K562 (cell line): ENCODE results near the gene STAU1. TPM values are rescaled to one million over a fixed set of nuclear protein-coding genes. Genes with fewer than 3 reads are reported as not detected.

Source experiments
- ARID1B ChIP-seq: fragments of 450-650 bp; IDR thresholded peaks from 2 replicates; pipeline ENCODE4 v1.6.1; 2016; ENCODE audit warnings: antibody characterized with exemption, mild to moderate bottlenecking, inconsistent platforms
- CEBPG ChIP-seq, 3 experiments: fragments of 200-800 bp in 1 of 3; sonication (Bioruptor generic) in 1 of 3; sonication (generic) in 1 of 3; formaldehyde crosslinking in 1 of 3; IDR thresholded peaks in 2 of 3; conservative IDR thresholded peaks in 1 of 3; 2 replicates each; pipeline versions ENCODE4 v1.6.1 to v1.8.0; 2016 to 2022; ENCODE audit warnings: missing compliant biosample characterization in 2 of 3, missing genetic modification characterization in 2 of 3, mild to moderate bottlenecking in 1 of 3, missing genetic modification reagents in 1 of 3
- DPF2 ChIP-seq: fragments of 450-650 bp; IDR thresholded peaks from 2 replicates; pipeline ENCODE4 v1.6.1; 2016
- ESRRA ChIP-seq: fragments of 450-650 bp; IDR thresholded peaks from 2 replicates; pipeline ENCODE4 v1.6.1; 2014; ENCODE audit warnings: low read depth, mild to moderate bottlenecking, moderate library complexity, borderline replicate concordance
- HDAC2 ChIP-seq: fragments of 450-650 bp; IDR thresholded peaks from 2 replicates; pipeline ENCODE4 v1.6.1; 2016; ENCODE audit warnings: mild to moderate bottlenecking
- HNRNPLL ChIP-seq: fragments of 200-400 bp; formaldehyde crosslinking; IDR thresholded peaks from 2 replicates; pipeline ENCODE4 v1.6.1; 2017; ENCODE audit warnings: low read length, low read depth, mild to moderate bottlenecking; ENCODE audit not compliant: poor library complexity, severe bottlenecking
- MYC ChIP-seq, 2 experiments: fragments of 250-450 bp in 1 of 2; sonication (Bioruptor Pico) in 1 of 2; IDR thresholded peaks; 2 replicates each; pipeline versions ENCODE4 v1.5.1 to v1.6.1; 2012 to 2021; ENCODE audit warnings: low read depth in 2 of 2, borderline replicate concordance in 1 of 2, improper control_type of control experiment in 1 of 2, low read length in 1 of 2, mild to moderate bottlenecking in 1 of 2, moderate library complexity in 1 of 2
- RUNX1 ChIP-seq: sonication (generic); IDR thresholded peaks from 2 replicates; pipeline ENCODE4 v1.6.1; 2016; ENCODE audit warnings: antibody characterized with exemption, low read depth
- SMAD2 ChIP-seq: fragments of 150-350 bp; IDR thresholded peaks from 2 replicates; pipeline ENCODE4 v1.6.1; 2014; ENCODE audit warnings: low read depth, mild to moderate bottlenecking, low read length
- SNRNP70 ChIP-seq: fragments of 200-400 bp; formaldehyde crosslinking; optimal IDR thresholded peaks from 2 replicates; pipeline ENCODE3; 2017; ENCODE audit warnings: low read depth, low read length
- SPI1 ChIP-seq: IDR thresholded peaks from 2 replicates; pipeline ENCODE4 v1.6.1; 2011; ENCODE audit warnings: low read depth, low read length, control low read depth, borderline replicate concordance
- SRSF9 ChIP-seq: fragments of 200-400 bp; formaldehyde crosslinking; IDR thresholded peaks from 2 replicates; pipeline ENCODE4 v1.6.1; 2017; ENCODE audit warnings: low read depth, low read length, borderline replicate concordance
- TAF7 ChIP-seq: fragments of 450-650 bp; IDR thresholded peaks from 2 replicates; pipeline ENCODE4 v1.6.1; 2016; ENCODE audit warnings: missing genetic modification characterization, missing compliant biosample characterization
- ZNF408 ChIP-seq: fragments of 250-450 bp; sonication (Bioruptor Pico); IDR thresholded peaks from 2 replicates; pipeline ENCODE4 v1.4.0; 2020; ENCODE audit warnings: low read depth, mild to moderate bottlenecking, moderate library complexity
- ZNF444 ChIP-seq: fragments of 250-450 bp; sonication (Bioruptor Pico); IDR thresholded peaks from 2 replicates; pipeline ENCODE4 v1.4.0; 2020; ENCODE audit warnings: mild to moderate bottlenecking, moderate library complexity
- ZNF780A ChIP-seq: fragments of 250-450 bp; sonication (Bioruptor Pico); IDR thresholded peaks from 2 replicates; pipeline ENCODE4 v1.5.0; 2021; ENCODE audit warnings: mild to moderate bottlenecking
- ZNF79 ChIP-seq: fragments of 250-450 bp; sonication (Bioruptor Pico); IDR thresholded peaks from 2 replicates; pipeline ENCODE4 v1.4.0; 2020; ENCODE audit warnings: low read depth, mild to moderate bottlenecking, moderate library complexity
- polyA plus RNA-seq, 8 experiments: library from polyadenylated mRNA; depleted of rRNA in 4 of 8; stranded (reverse) in 5 of 8; unstranded in 3 of 8; fragments of >200 nt; fragmentation: Nextera tagmentation in 2 of 8; fragmentation: Illumina TruSeq in 1 of 8; extraction: Ambion mirVana in 2 of 8; extraction: Trizol in 1 of 8; gene quantifications; 2 replicates each; pipeline versions ENCODE4 v1.2.1 to v1.2.3, GENCODE V29; 2011 to 2014; ENCODE audit warnings: inconsistent platforms in 1 of 8, missing spikeins in 1 of 8
- total RNA-seq, 7 experiments: library from RNA; depleted of rRNA in 6 of 7; stranded (reverse); fragments of >200 nt in 6 of 7; fragmentation: Illumina TruSeq in 2 of 7; extraction: Trizol in 2 of 7; gene quantifications; 2 replicates each; pipeline versions ENCODE4 v1.2.1 to v1.2.3, GENCODE V29; 2011 to 2021; ENCODE audit warnings: low replicate concordance in 1 of 7
- TF ChIP-seq, protein P1 (sequence below), 2 experiments: IDR thresholded peaks; 2 replicates each; pipeline ENCODE4 v1.6.1; 2011; ENCODE audit warnings: borderline replicate concordance in 1 of 2, control low read depth in 1 of 2, low read depth in 1 of 2, low read length in 1 of 2, mild to moderate bottlenecking in 1 of 2, mixed read lengths in 1 of 2, moderate library complexity in 1 of 2; ENCODE audit not compliant: insufficient read depth in 1 of 2, insufficient read length in 1 of 2, poor library complexity in 1 of 2, severe bottlenecking in 1 of 2; ENCODE audit errors: extremely low read depth in 1 of 2
- TF ChIP-seq, protein P2 (sequence below): fragments of 200-800 bp; sonication (Bioruptor generic); IDR thresholded peaks from 2 replicates; pipeline ENCODE4 v1.6.1; 2017; ENCODE audit warnings: missing genetic modification characterization, missing compliant biosample characterization
- TF ChIP-seq, protein P3 (sequence below): fragments of 250-450 bp; sonication (Bioruptor Pico); IDR thresholded peaks from 2 replicates; pipeline ENCODE4 v1.8.0; 2021; ENCODE audit warnings: mild to moderate bottlenecking, moderate library complexity
- TF ChIP-seq, protein P4 (sequence below): fragments of 450-650 bp; IDR thresholded peaks from 2 replicates; pipeline ENCODE4 v1.7.0; 2016; ENCODE audit warnings: borderline replicate concordance

Gene STAU1
- total and polyA plus RNA-seq, 9 of the 15 experiments (the other 6 are each of a cell fraction or from before 2014, with no cell fraction given), result 18.0 to 106 (median 50.6) TPM

DNA sequence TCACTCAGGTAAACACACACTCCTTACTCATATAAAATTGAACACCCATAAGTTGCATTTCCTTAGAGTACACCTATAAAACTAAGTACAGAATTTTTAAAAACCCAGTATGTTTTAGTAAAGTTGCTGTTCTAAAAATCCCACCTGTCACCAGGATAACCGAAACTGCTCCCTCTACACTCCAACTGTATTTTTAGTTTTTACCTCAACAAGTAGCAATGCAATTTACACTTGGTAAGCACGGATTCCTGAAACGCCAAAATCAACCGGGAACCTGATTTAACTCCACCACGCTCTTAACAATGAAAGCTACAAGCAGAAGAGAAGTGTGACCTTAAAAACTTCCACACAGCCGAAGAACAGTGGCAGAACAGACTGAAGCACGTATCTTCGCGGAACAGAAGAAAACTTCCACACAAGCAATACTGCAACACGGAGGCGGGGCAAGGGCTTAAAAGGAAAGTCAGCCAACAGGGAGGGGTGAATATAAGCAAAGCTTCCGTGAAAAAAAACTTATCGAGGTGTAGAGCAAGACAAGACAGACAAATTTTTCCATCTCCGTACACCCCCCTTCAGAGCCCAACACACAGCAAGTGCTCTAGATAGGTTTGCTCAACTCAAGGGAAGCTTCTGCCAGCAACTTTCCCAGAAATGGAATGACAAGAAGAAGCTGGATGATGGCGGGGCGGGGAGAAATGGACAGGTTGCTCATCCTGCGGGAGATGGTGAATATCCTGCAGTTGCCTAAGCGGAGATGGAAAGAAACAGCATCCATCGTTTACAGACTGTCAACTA lies 1.4 kb downstream of the STAU1 start (continued):
- no peak for TF ChIP-seq ZNF79 (CRISPR knock-in tag)
- TF ChIP-seq, protein P1, sequence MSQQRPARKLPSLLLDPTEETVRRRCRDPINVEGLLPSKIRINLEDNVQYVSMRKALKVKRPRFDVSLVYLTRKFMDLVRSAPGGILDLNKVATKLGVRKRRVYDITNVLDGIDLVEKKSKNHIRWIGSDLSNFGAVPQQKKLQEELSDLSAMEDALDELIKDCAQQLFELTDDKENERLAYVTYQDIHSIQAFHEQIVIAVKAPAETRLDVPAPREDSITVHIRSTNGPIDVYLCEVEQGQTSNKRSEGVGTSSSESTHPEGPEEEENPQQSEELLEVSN (IDR thresholded peaks at IDR 0.05; ENCODE audit: borderline replicate concordance in 1 of 2, extremely low read depth in 1 of 2, insufficient read depth in 1 of 2, insufficient read length in 1 of 2, low read depth in 1 of 2, low read length in 1 of 2, poor library complexity in 1 of 2, severe bottlenecking in 1 of 2), result no peak
- TF ChIP-seq SNRNP70, result no peak
- TF ChIP-seq HNRNPLL, result peak; percentile 34
- TF ChIP-seq RUNX1, result no peak
- no peak for TF ChIP-seq SRSF9
- TF ChIP-seq ZNF408 (CRISPR knock-in tag), result no peak
- 0 out of 2 replicates have a peak, but pooled peaks have one; percentile 7 for TF ChIP-seq MYC (IDR thresholded peaks at IDR 0.05; ENCODE audit: low read depth, low read length)
- TF ChIP-seq MYC (CRISPR knock-in tag; IDR thresholded peaks at IDR 0.05; ENCODE audit: borderline replicate concordance, low read depth), result no peak
- TF ChIP-seq, protein P2, sequence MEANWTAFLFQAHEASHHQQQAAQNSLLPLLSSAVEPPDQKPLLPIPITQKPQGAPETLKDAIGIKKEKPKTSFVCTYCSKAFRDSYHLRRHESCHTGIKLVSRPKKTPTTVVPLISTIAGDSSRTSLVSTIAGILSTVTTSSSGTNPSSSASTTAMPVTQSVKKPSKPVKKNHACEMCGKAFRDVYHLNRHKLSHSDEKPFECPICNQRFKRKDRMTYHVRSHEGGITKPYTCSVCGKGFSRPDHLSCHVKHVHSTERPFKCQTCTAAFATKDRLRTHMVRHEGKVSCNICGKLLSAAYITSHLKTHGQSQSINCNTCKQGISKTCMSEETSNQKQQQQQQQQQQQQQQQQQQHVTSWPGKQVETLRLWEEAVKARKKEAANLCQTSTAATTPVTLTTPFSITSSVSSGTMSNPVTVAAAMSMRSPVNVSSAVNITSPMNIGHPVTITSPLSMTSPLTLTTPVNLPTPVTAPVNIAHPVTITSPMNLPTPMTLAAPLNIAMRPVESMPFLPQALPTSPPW (CRISPR knock-in tag), result peak; percentile 38; the same call in 1 of the 2 replicates
- TF ChIP-seq TAF7 (tag), result no peak
- TF ChIP-seq, protein P3, sequence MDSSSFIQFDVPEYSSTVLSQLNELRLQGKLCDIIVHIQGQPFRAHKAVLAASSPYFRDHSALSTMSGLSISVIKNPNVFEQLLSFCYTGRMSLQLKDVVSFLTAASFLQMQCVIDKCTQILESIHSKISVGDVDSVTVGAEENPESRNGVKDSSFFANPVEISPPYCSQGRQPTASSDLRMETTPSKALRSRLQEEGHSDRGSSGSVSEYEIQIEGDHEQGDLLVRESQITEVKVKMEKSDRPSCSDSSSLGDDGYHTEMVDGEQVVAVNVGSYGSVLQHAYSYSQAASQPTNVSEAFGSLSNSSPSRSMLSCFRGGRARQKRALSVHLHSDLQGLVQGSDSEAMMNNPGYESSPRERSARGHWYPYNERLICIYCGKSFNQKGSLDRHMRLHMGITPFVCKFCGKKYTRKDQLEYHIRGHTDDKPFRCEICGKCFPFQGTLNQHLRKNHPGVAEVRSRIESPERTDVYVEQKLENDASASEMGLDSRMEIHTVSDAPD (CRISPR knock-in tag), result no peak
- TF ChIP-seq DPF2, result peak; percentile 11; the same call in 1 of the 2 replicates
- peak; percentile 7; the same call in 1 of the 2 replicates for TF ChIP-seq ARID1B
- TF ChIP-seq, protein P4, sequence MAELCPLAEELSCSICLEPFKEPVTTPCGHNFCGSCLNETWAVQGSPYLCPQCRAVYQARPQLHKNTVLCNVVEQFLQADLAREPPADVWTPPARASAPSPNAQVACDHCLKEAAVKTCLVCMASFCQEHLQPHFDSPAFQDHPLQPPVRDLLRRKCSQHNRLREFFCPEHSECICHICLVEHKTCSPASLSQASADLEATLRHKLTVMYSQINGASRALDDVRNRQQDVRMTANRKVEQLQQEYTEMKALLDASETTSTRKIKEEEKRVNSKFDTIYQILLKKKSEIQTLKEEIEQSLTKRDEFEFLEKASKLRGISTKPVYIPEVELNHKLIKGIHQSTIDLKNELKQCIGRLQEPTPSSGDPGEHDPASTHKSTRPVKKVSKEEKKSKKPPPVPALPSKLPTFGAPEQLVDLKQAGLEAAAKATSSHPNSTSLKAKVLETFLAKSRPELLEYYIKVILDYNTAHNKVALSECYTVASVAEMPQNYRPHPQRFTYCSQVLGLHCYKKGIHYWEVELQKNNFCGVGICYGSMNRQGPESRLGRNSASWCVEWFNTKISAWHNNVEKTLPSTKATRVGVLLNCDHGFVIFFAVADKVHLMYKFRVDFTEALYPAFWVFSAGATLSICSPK, result no peak
- TF ChIP-seq HDAC2, result no peak
- TF ChIP-seq ESRRA, result no peak
- 0 out of 2 replicates have a peak, but pooled peaks have one; percentile 29 for TF ChIP-seq CEBPG (CRISPR knock-in tag; IDR thresholded peaks at IDR 0.05)
- TF ChIP-seq CEBPG (tag; conservative IDR thresholded peaks at IDR 0.05 in 1 of 2, IDR thresholded peaks at IDR 0.05 in 1 of 2), result no peak
- TF ChIP-seq SMAD2, result no peak
- no peak for TF ChIP-seq ZNF780A (CRISPR knock-in tag)
- TF ChIP-seq SPI1, result no peak
- TF ChIP-seq ZNF444 (CRISPR knock-in tag), result no peak
